Activated naive CD8-positive, alpha-beta T cell (primary cell): ENCODE results near the gene MAFG.

Experiments used
- H3K27ac Mint-ChIP-seq: one replicate; pipeline ENCODE4 v1.8.0; 2021; ENCODE audit warnings: mixed read lengths
- H3K27me3 Mint-ChIP-seq: one replicate; pipeline ENCODE4 v1.8.0; 2021; ENCODE audit warnings: mixed read lengths
- H3K36me3 Mint-ChIP-seq: one replicate; pipeline ENCODE4 v1.8.0; 2021; ENCODE audit warnings: mixed read lengths
- H3K4me1 Mint-ChIP-seq: one replicate; pipeline ENCODE4 v1.8.0; 2021; ENCODE audit warnings: low read depth, mixed read lengths
- H3K4me3 Mint-ChIP-seq: one replicate; pipeline ENCODE4 v1.8.0; 2021; ENCODE audit warnings: mild to moderate bottlenecking, mixed read lengths
- H3K9me3 Mint-ChIP-seq: one replicate; pipeline ENCODE4 v1.8.0; 2021; ENCODE audit warnings: low read depth, mixed read lengths

MAFG gene

DNA sequence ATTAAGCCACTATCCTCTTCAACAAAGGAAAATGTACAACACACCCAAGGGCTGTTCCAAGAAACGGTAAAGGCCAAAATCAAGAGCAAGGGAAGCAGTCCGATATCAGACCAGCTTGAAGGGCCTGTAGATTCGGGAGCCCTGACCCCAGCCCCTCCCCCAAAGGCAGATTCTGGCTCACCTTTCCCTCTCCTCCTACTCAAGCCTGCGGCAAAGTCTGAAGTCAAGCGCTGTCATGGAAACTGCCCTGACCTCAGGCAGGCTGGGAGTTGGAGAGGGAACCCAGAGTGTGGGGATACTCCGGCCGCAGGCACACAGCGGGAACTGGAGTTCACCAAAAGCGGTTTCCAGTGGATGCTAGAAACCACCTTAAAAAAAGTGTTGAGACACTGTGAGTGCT, 37.9 kb downstream of the MAFG start:
- no peaks in the 10 kb centered on the region for H3K9me3 Mint-ChIP-seq
- peak overlapping the region; percentile 88 for H3K4me3 Mint-ChIP-seq
- peaks cover 25% of the 10 kb centered on the region for H3K4me1 Mint-ChIP-seq
- no peak overlapping the region for H3K27ac Mint-ChIP-seq
- no peaks in the 10 kb centered on the region for H3K27me3 Mint-ChIP-seq
- H3K36me3 Mint-ChIP-seq: no peaks in the 10 kb centered on the region

DNA sequence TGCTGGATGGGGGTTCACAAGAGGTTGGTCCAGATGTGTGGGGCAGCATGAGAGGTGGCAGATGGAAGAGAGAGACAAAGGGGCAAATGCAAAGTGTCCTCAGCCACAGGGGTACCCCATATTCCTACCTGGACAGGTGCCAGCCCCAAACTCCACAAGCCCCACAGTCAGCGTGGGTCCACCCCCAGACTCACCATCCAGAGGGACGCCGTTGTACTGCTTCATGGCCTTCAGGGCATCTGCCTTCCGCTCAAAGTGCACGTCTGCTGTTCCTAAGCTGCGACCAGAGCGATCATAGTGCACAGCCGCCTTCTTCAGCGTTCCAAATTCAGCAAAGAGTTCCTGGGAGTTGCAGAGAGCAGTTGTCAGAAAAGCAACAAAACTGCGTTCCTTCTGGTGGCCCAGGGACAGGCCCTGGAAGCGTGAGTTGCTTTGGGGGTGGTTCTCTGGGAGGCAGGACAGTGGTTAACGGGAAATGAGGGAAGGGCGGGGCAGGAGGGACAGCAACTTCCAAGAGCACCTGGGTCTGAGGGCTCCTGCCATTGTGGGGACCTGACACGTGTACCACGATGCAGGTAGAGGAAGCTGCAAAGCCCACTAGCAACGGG, 38.4 kb downstream of the MAFG start:
- Mint-ChIP-seq H3K27ac (peak overlapping the region; percentile 73), H3K4me1 (peaks cover 25% of the 10 kb centered on the region), H3K9me3 (no peaks in the 10 kb centered on the region), H3K36me3 (no peaks in the 10 kb centered on the region), H3K4me3 (peak overlapping the region; percentile 71), H3K27me3 (no peaks in the 10 kb centered on the region)

DNA sequence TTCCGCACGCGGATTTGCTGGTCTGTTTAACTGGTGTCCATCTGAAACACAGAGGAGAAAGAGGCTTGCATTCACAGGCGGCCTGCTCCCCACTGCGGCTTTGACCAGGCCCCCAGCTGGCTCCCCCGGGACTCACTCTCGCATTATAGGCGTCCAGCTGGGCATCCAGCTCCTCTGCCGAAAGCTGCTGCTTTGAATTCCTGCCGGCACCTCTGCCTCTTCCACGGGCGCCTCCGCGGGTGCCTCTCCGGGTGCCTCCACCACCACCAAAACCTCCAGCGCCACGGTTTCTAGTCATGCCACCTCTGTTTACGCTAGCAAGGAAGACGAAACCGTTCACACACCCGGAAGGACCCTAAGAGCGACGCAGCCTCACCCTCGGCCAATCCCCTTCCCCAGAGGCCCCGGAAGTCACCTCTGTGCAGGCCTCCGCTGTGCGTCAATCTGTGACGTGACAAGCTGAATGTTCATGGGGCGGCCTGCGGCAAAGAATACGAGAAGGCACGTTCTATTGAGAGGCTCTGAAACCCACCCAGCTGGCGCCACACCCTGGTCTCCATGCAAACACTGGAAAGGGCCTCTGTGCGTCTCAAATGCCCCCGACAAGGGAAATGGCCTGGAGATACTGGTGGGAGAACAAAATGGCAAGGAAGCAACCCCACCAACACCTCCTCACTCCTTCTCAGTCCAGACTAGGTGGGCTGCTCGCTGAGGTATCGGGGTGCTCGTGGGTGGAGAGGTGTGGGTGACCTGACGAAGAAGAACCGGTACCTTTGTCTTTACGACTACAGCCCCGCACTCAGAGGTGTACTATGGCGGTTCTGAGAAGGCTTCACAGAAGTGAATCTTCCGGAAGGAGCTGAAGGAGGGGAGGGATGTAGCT, 39.2 kb downstream of the MAFG start:
- Mint-ChIP-seq H3K36me3 (no peaks in the 10 kb centered on the region), H3K27me3 (no peaks in the 10 kb centered on the region), H3K4me1 (peaks cover 23% of the 10 kb centered on the region), H3K4me3 (no peak overlapping the region), H3K9me3 (no peaks in the 10 kb centered on the region), H3K27ac (peak overlapping the region; percentile 73)

DNA sequence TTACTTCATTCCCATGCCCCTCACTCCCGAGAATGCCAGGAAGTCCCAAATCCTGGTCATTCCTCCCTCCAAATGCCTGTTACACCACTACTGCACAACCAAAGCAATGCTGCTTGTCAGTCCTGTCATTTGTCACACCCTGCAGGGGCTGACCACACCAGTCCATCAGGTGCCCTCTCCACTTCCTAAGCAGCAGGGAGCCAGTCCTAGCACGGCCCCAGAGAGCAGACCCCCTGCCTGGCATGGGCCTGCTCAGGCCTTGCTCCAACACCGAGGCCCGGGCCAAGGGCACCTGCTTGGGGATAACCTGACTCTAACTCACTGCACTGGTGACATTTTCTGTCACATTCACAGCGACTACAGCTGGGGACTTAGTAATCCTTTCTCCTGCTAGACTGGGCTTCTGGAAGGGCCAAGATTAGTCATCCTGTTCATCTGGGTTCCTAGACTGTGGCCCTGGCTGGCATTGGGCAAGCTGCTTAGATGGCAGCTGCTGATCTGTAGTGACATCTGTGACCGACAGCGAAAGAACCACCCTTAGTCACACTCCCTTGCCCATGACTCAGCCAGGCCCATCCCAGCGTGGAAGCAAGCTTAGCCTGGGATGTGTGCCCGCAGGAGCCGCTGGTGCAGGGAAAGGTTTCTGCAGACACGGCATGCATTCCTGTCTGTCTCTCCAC, 41.5 kb downstream of the MAFG start:
- no peaks in the 10 kb centered on the region for H3K9me3 Mint-ChIP-seq
- H3K4me1 Mint-ChIP-seq: peaks cover 21% of the 10 kb centered on the region
- no peaks in the 10 kb centered on the region for H3K36me3 Mint-ChIP-seq
- no peak overlapping the region for H3K4me3 Mint-ChIP-seq
- H3K27ac Mint-ChIP-seq: peak overlapping the region; percentile 6
- no peaks in the 10 kb centered on the region for H3K27me3 Mint-ChIP-seq

DNA sequence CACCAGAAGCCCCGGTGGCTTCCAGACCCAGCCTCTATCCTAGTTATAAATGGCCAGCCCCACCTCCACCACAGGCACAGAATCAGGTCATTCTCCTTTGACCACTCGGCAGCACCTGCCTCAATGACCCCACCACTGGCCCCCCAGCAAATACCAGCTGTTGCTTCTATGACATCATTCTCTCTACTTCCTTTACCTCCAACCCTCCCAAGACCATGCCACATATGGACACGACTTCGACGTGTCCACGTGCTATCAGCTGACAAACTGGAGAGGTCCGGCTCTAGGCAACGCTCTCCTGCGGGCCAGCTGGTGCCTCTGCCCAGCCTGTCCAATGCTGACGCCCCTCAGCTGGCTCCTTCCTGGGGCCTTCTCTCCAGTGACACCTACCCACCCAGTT, 42.1 kb downstream of the MAFG start:
- Mint-ChIP-seq H3K4me3 (no peak overlapping the region), H3K4me1 (peaks cover 19% of the 10 kb centered on the region), H3K27ac (peak overlapping the region; percentile 64), H3K27me3 (no peaks in the 10 kb centered on the region), H3K9me3 (no peaks in the 10 kb centered on the region), H3K36me3 (no peaks in the 10 kb centered on the region)

DNA sequence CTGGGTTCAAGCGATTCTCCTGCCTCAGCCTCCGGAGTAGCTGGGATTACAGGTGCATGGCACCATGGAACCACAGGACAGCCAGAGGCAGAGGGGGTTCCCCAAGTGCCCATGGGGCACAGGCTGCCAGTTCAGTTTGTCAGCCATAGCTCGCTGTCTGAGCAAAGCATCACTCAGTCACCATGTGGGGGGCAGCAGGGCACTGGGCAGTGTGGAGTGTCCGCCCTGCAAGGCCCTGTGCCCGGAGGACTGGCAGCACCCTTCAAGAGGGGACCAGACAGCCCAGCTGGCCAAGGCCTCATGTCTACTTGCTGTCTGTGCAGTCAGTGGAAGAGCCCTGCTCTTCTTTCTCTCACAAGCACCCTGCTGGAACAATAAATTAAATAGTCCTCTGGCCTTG, 42.6 kb downstream of the MAFG start:
- peaks cover 15% of the 10 kb centered on the region for H3K4me1 Mint-ChIP-seq
- no peak overlapping the region for H3K4me3 Mint-ChIP-seq
- no peaks in the 10 kb centered on the region for H3K9me3 Mint-ChIP-seq
- no peaks in the 10 kb centered on the region for H3K27me3 Mint-ChIP-seq
- no peak overlapping the region for H3K27ac Mint-ChIP-seq
- no peaks in the 10 kb centered on the region for H3K36me3 Mint-ChIP-seq

DNA sequence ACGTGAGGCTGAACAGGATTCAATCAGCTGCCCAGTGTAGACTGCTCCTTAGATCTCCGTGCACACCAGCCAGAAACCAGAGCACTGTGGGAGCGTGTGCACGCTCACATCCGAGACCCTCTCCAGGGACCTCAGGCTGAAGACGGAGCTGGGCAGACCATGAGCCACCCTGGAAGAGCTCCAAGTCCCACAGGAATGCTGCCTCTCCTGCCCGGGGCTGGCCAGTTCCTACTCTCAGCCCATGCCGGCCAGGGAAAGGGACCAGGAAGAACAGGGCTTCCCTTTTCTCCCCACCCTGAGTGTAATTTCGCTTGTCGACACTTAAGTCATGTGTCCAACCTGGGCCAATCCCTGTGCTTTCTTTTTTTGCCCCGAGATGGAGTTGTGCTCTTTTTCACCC, 43.0 kb downstream of the MAFG start:
- H3K36me3 Mint-ChIP-seq: no peaks in the 10 kb centered on the region
- no peaks in the 10 kb centered on the region for H3K9me3 Mint-ChIP-seq
- H3K27ac Mint-ChIP-seq: peak overlapping the region; percentile 66
- no peak overlapping the region for H3K4me3 Mint-ChIP-seq
- H3K27me3 Mint-ChIP-seq: no peaks in the 10 kb centered on the region
- H3K4me1 Mint-ChIP-seq: peaks cover 15% of the 10 kb centered on the region

DNA sequence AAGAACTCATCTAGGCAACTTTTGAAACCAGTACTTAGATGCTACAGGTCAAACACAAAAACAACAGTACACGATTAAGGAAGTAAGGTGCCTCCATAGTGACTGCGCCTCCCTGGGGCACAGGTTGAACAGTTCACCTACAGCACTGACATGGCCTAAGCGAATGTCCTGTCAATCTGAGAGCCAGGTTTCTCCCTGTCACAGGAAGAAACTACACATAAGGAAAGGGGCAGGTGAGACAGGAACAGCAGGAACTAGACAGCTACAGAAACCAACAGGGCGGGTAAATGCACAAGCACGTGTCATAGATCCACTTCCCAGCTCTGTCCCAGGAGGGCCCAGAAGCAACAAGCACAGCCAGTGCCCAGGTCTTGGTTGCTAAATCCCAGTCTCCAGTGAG, 48.4 kb downstream of the MAFG start:
- Mint-ChIP-seq H3K27me3 (no peaks in the 10 kb centered on the region), H3K4me1 (peaks cover 6% of the 10 kb centered on the region), H3K36me3 (no peaks in the 10 kb centered on the region), H3K27ac (no peak overlapping the region), H3K4me3 (no peak overlapping the region), H3K9me3 (no peaks in the 10 kb centered on the region)

DNA sequence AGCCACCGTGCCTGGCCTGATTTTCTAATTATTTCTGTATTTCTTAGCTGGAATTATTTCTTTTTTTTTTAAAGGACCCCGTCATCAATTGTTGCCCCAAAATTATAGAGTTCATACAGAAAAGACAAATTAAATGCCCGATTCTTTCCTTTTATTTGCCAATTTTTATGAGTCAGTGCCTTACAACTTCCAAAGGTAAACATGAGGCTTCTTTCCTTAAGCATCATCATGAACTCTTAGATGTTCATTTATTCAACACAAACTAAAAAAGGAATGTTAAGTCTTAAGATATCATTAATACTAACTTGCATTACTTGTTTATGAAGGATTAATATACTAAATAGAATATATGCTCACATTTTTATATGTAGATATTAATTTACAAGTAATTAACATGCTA, 49.2 kb downstream of the MAFG start:
- H3K4me3 Mint-ChIP-seq: no peak overlapping the region
- H3K36me3 Mint-ChIP-seq: no peaks in the 10 kb centered on the region
- H3K27me3 Mint-ChIP-seq: no peaks in the 10 kb centered on the region
- H3K9me3 Mint-ChIP-seq: no peaks in the 10 kb centered on the region
- peaks cover 12% of the 10 kb centered on the region for H3K4me1 Mint-ChIP-seq
- H3K27ac Mint-ChIP-seq: no peak overlapping the region

DNA sequence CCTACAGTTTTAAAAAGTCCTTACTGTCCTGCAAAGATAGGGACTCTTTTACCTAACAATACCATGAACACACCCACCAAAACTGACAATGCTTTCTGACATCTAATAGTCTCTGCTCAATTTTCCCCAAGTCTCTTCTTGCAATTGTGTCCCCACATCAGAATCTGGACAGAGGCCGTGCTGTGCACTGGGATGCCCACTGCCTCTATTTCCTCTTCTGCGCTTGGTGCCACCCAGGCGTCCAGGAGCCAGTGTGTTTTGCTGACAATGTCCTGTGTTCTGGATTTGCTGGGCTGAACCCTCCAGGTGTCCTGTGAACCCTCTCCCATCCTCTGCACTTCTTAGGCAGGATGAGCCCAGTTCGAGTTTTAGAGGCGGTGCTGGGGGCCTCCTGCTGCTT, 50.0 kb downstream of the MAFG start:
- H3K4me3 Mint-ChIP-seq: no peak overlapping the region
- no peaks in the 10 kb centered on the region for H3K27me3 Mint-ChIP-seq
- no peak overlapping the region for H3K27ac Mint-ChIP-seq
- H3K9me3 Mint-ChIP-seq: no peaks in the 10 kb centered on the region
- no peaks in the 10 kb centered on the region for H3K36me3 Mint-ChIP-seq
- H3K4me1 Mint-ChIP-seq: peaks cover 20% of the 10 kb centered on the region

DNA sequence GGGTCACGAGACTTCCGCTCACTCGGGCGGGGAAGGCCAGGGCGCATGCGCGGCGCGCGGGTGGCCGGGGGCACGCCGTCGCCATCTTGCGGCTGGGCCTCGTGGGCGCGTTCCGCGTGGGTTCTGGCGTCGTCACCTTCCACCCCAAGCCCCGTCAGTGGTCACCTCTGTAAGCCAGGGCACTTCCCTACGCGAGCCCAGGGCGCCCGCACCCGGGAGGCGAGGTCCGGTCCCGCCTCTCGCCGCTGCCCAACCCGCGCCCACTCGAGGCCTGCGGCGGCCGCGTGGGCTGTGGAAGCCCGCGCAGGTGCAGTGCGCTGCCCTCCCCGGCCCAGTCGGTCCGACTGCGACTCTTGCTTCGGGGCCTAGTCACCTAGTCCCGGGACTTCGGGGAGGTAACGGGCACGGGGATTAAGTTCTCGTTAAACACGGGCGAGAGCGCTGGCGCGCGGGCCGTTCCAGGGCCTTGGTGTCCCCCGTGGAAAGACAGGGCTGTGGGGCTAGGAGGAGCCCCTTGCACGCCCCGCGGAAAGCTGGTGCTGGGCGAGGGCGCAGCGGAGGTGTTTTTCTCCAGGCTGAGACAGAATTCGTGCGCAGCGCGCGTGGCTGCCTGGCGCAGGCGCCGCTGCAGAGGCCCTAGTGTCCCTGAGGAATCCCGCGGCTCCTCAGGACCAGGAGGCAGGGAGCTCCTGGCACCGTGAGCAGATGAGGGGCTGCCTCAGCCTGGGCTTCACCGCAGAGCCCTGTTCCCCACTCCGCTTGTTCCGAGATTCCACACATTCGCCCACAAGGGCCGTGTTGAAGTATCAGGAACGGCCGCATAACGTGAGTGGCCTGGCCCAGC, 55.9 kb downstream of the MAFG start:
- Mint-ChIP-seq H3K27me3 (no peaks in the 10 kb centered on the region), H3K36me3 (no peaks in the 10 kb centered on the region), H3K4me1 (peaks cover 35% of the 10 kb centered on the region), H3K9me3 (no peaks in the 10 kb centered on the region), H3K4me3 (peak overlapping the region; percentile 88), H3K27ac (peak overlapping the region; percentile 94)

DNA sequence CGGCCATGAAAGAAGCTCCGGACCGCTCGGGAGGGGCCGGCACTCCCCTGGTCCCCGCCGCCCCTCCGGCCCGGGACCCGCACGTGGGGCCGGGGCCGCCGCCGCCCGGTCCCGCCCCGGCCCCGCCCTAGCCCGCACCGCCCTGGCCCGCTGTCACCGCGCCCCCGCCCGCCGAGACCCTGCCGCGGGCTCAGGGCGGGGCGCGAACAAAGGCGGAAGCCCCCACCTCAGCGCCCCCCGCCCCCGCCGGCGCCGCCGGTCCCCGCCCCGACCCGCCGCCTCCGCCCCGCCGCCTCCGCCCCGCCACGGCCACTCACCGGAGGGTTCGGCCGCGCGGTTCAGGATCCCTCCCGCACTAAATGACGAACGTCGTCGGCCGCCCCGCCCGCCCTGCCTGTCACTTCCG, 56.6 kb downstream of the MAFG start, which contains the start of gene ARHGDIA:
Gene ARHGDIA, minus strand, starts transcription at position 357 of the 406 bp plus-strand sequence. CDS start 1,407 bp downstream, outside the sequence.
- peaks cover 35% of the 10 kb centered on the region for H3K4me1 Mint-ChIP-seq
- peak within 1 kb of the TSS; percentile 94 for H3K27ac Mint-ChIP-seq
- H3K27me3 Mint-ChIP-seq: no peaks in the 10 kb centered on the region
- no peaks in the 10 kb centered on the region for H3K36me3 Mint-ChIP-seq
- no peaks in the 10 kb centered on the region for H3K9me3 Mint-ChIP-seq
- H3K4me3 Mint-ChIP-seq: peak within 1 kb of the TSS; percentile 91

DNA sequence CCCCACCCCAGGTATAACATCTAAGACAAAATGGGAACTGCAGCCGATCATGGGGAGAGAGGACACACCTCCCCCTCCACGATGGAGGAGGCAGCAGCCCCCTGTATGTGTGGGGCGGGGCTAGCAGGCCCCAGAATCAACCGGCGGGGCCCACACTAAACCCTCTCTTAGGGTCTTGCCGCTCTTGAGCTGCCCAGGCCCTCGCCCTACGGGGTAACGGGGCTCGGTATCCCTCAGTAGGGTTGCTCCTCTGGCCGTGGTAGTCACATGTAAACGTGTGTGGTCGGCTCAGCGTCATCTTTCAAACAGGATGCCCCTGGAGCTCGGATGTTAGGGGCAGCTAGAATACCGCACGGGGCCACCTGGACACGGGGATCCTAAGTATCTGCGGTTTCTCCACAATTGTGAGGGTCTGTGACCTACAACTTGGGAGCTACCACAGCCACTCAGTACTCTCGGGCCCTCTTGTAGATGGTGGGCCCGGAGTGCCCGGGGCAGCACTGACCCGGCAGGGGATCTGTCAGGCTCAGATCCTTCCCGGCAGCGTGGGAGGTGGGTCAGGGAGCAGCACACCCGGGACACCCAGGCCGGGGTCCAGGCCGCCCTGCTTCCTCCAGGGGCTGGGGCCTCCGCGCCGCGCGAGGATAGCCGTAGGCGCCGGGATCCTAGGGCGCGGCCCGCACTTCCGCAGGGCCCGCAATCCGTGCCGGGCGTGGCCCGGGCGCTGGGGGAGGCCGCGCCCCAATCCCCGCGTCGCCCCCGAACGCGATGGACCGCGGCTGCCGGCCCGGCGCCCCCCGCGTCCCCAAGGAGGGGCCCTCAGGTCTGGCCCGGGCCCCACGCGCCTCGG, 57.2 kb downstream of the MAFG start:
- H3K36me3 Mint-ChIP-seq: no peaks in the 10 kb centered on the region

More for the DNA sequence above, 57.2 kb downstream of the MAFG start:
- H3K4me1 Mint-ChIP-seq: peaks cover 39% of the 10 kb centered on the region
- no peaks in the 10 kb centered on the region for H3K9me3 Mint-ChIP-seq
- H3K27me3 Mint-ChIP-seq: no peaks in the 10 kb centered on the region
- H3K4me3 Mint-ChIP-seq: peak overlapping the region; percentile 91
- peak overlapping the region; percentile 86 for H3K27ac Mint-ChIP-seq
